GM18907 (cell line): ENCODE results near the gene RNFT2.
"Not testable (repeated sequence)": the region's sequence is repeated elsewhere in the genome, so short reads cannot be mapped to it uniquely, and the experiment has no call there.

Source experiments
- ATAC-seq: cut with Tn5 transposase; IDR thresholded peaks from one replicate; pipeline ENCODE4 v1.9.1; 2021; ENCODE audit warnings: mild to moderate bottlenecking, moderate library complexity; ENCODE audit not compliant: unreplicated experiment

Gene RNFT2

GRCh38 chr12:116742787-116743186 is 4.7 kb downstream of the RNFT2 start:
- ATAC-seq: not testable (repeated sequence)

GRCh38 chr12:116744766-116745165 is 6.7 kb downstream of the RNFT2 start:
- ATAC-seq: no peak

- ATAC-seq: no peak
Observed at GRCh38 chr12:116745554-116745953, 7.4 kb downstream of the RNFT2 start.

GRCh38 chr12:116749884-116750283 is 11.8 kb downstream of the RNFT2 start:
- ATAC-seq: no peak

GRCh38 chr12:116750298-116750697 is 12.2 kb downstream of the RNFT2 start:
- no peak for ATAC-seq

GRCh38 chr12:116754097-116754496 is 16.0 kb downstream of the RNFT2 start:
- ATAC-seq: not testable (repeated sequence)

- not testable (repeated sequence) for ATAC-seq
Observed at GRCh38 chr12:116754783-116755182, 16.7 kb downstream of the RNFT2 start.

- ATAC-seq: no peak
Observed at GRCh38 chr12:116759783-116760621, 21.9 kb downstream of the RNFT2 start.

- no peak for ATAC-seq
Observed at GRCh38 chr12:116760622-116761020, 22.5 kb downstream of the RNFT2 start.

GRCh38 chr12:116761499-116761898 is 23.4 kb downstream of the RNFT2 start:
- no peak for ATAC-seq

- no peak for ATAC-seq
Observed at GRCh38 chr12:116765271-116765670, 27.2 kb downstream of the RNFT2 start.

GRCh38 chr12:116766285-116766684 is 28.2 kb downstream of the RNFT2 start:
- ATAC-seq: no peak

- ATAC-seq: no peak
Observed at GRCh38 chr12:116766746-116767145, 28.6 kb downstream of the RNFT2 start.

GRCh38 chr12:116771651-116772050 is 33.5 kb downstream of the RNFT2 start:
- no peak for ATAC-seq

GRCh38 chr12:116773276-116773731 is 35.2 kb downstream of the RNFT2 start:
- ATAC-seq: no peak

GRCh38 chr12:116774020-116774419 is 35.9 kb downstream of the RNFT2 start:
- no peak for ATAC-seq

- ATAC-seq: no peak
Observed at GRCh38 chr12:116777245-116777644, 39.1 kb downstream of the RNFT2 start.

GRCh38 chr12:116779597-116779996 is 41.5 kb downstream of the RNFT2 start:
- no peak for ATAC-seq

GRCh38 chr12:116780942-116781341 is 42.8 kb downstream of the RNFT2 start:
- no peak for ATAC-seq

GRCh38 chr12:116783525-116784237 is 45.6 kb downstream of the RNFT2 start:
- ATAC-seq: no peak

- ATAC-seq: no peak
Observed at GRCh38 chr12:116784238-116784612, 46.1 kb downstream of the RNFT2 start.

- not testable (repeated sequence) for ATAC-seq
Observed at GRCh38 chr12:116789562-116789961, 51.4 kb downstream of the RNFT2 start.
